HFF-Myc (cell line): ENCODE data around the gene TK1.
"Not testable (repeated sequence)": the region's sequence is repeated elsewhere in the genome, so short reads cannot be mapped to it uniquely, and the experiment has no call there.

Experiments
- DNase-seq: peaks from one replicate; pipeline ENCODE4 v3.0.0-alpha.2; 2011; ENCODE audit warnings: low read depth; ENCODE audit errors: extremely low read depth
- H3K4me3 ChIP-seq: replicated peaks from 2 replicates; pipeline ENCODE4 v1.5.1; 2011; ENCODE audit warnings: low read depth, mild to moderate bottlenecking, control low read depth, low read length
- CTCF ChIP-seq: IDR thresholded peaks from 2 replicates; pipeline ENCODE4 v1.5.1; 2012; ENCODE audit warnings: mild to moderate bottlenecking, low read depth, low read length, control low read depth; ENCODE audit errors: missing control alignments

Gene TK1

GRCh38 chr17:78186692-78187595, at the start of gene TK1, which contains the start of gene AFMID:
Gene TK1 (minus strand): TSS chr17:78187052. CDS start chr17:78186994, 58 bp downstream.
Gene AFMID (plus strand): TSS chr17:78187362. CDS start chr17:78187371, 9 bp downstream.
- H3K4me3 ChIP-seq = peak within 1 kb of the TSS; percentile 70
- peak; percentile 76 for TF ChIP-seq CTCF
- peak; percentile 85 for DNase-seq

GRCh38 chr17:78235885-78236284, 49.0 kb upstream of the TK1 start:
- H3K4me3 ChIP-seq = no peak overlapping the region
- TF ChIP-seq CTCF = no peak
- no peak for DNase-seq

- not testable (repeated sequence) for H3K4me3 ChIP-seq, DNase-seq
Observed at GRCh38 chr17:78235022-78235421, 48.2 kb upstream of the TK1 start.

- no peak for TF ChIP-seq CTCF
- DNase-seq = no peak
- no peak overlapping the region for H3K4me3 ChIP-seq
Observed at GRCh38 chr17:78234261-78234865, 47.5 kb upstream of the TK1 start.

GRCh38 chr17:78233678-78234077, 46.8 kb upstream of the TK1 start:
- no peak for TF ChIP-seq CTCF
- DNase-seq = no peak
- no peak overlapping the region for H3K4me3 ChIP-seq

GRCh38 chr17:78232859-78233173, 46.0 kb upstream of the TK1 start:
- TF ChIP-seq CTCF = no peak
- H3K4me3 ChIP-seq = no peak overlapping the region
- DNase-seq = no peak
